ENCODE results near the gene RUNX2. TPM values are rescaled to one million over a fixed set of nuclear protein-coding genes. Genes with fewer than 3 reads are reported as not detected.

The RUNX2 gene
- total RNA-seq, 4 donors from 2014 or later = 0.65 to 2.4 (median 1.3) TPM

DNA sequence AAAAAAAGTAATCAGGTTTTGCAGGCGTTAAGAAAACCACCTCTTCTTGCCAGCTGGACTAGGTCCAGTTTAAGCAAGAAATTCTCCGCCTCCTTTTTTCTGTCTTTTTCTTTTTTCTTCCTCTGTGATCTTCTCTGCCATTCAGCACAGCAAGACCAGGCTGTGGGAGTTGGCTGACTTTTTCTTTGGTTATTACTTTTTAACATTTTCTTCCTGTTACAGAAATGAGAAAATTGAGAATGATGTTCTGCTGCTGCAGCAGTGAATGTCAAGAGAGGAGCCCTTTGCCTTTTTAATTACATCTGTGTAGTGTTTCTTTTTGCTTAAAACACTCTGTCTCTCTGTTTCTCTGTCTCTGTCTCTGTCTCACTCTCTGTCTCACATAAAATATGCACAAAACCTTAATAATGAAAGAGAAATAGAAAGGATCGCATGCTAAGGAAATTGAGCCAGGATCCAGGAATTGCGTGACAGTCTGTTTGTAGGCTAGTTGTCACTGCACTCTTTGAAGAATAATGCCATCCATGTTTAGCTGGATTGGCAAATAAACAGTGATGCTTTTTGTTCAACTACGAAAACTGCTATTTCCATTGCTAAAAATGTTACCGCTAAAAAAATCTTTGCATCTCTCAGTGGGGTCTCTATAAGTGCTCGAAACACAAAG, 152.8 kb downstream of the RUNX2 start:
- ATAC-seq (ENCODE audit: low FRiP score) = no peak
- TF ChIP-seq, protein P1, sequence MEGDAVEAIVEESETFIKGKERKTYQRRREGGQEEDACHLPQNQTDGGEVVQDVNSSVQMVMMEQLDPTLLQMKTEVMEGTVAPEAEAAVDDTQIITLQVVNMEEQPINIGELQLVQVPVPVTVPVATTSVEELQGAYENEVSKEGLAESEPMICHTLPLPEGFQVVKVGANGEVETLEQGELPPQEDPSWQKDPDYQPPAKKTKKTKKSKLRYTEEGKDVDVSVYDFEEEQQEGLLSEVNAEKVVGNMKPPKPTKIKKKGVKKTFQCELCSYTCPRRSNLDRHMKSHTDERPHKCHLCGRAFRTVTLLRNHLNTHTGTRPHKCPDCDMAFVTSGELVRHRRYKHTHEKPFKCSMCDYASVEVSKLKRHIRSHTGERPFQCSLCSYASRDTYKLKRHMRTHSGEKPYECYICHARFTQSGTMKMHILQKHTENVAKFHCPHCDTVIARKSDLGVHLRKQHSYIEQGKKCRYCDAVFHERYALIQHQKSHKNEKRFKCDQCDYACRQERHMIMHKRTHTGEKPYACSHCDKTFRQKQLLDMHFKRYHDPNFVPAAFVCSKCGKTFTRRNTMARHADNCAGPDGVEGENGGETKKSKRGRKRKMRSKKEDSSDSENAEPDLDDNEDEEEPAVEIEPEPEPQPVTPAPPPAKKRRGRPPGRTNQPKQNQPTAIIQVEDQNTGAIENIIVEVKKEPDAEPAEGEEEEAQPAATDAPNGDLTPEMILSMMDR (IDR thresholded peaks at IDR 0.05) = no peak
- DNase-seq (ENCODE audit: low spot score) = no peak

DNA sequence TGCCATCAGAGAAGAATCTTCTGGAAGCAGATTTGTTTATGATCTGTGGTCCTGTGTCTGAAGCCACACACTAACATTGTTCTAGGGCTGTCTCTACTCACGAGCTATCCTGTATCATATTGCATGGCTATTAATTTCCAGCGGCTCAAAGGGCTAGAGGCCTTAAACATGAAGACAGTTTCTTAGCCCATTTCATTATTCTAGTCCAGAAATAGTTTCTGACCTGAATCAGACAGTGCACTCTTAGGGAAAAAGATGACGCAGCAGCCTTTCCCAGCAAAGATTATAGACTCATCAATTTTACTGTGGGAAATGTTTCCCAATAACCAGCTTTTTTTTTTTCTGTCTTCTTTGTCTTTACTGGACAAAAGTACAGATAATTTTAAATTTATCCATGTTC, 154.9 kb downstream of the RUNX2 start:
- DNase-seq (ENCODE audit: low spot score) (no peak), ATAC-seq (ENCODE audit: low FRiP score) (peak; percentile 89)

DNA sequence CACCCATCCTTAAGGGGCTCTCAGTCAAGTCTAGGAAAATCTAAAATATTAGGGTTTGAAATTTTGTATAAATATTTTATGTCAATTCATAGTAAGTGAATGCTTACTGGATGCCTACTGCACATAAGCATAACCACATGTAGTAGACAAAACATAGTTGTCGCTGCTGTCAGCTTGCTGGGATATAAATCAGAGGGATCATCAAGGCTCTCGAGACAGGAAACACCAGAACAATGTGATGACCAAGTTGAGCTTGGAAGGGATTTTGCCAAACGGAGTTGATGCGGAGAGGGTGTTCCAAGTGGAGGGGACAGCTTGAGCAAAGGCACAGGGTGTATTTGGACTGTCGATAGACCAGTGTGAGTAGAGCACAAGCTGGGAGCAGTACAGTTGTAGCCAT, 155.4 kb downstream of the RUNX2 start:
- TF ChIP-seq, protein P1 (IDR thresholded peaks at IDR 0.05) = no peak
- DNase-seq (ENCODE audit: low spot score) (no peak), ATAC-seq (ENCODE audit: low FRiP score) (no peak)

More for the DNA sequence above, 154.9 kb downstream of the RUNX2 start:
- TF ChIP-seq, protein P1 (IDR thresholded peaks at IDR 0.05) = no peak

DNA sequence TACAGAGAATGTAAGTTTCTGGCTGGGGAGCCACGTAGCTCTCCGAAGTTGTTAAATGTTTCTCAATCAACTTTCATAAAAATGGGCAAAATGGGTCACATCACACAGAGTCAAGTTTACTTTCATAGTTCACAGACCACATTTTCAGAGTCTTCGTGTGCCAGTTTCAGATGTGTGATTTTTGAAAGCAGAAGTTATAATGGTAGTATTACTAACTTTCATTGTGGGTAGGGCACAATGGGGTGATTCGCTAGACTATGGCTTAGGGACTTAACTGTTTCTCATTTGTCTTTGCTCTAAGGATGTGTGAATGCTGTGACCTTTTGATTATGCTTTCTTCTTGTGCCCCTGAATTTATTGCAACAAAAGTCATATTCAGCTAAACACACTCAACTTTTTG, 158.6 kb downstream of the RUNX2 start:
- TF ChIP-seq, protein P1 (IDR thresholded peaks at IDR 0.05) = no peak
- DNase-seq (ENCODE audit: low spot score) = no peak
- no peak for ATAC-seq (ENCODE audit: low FRiP score)

DNA sequence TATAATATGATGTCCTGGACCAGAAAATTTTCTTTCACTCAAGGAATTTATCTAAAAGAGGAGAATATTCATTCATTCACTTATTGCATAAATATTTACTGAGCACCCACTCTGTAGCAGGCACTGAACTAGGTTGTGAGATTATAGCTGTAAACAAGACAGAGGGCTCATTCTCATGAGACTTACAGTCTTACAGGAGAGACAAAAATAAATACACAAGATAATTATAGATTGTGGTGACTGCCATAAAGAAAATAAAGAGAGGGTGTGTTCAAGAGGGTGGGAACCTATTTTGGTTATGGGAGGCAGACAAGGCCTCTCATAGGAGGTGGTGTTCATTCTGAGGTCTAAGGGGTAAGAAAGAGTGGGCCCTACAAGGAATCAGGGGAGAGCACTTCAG, 159.5 kb downstream of the RUNX2 start:
- ATAC-seq (ENCODE audit: low FRiP score) (no peak), DNase-seq (ENCODE audit: low spot score) (no peak)
- TF ChIP-seq, protein P1 (IDR thresholded peaks at IDR 0.05) = no peak

DNA sequence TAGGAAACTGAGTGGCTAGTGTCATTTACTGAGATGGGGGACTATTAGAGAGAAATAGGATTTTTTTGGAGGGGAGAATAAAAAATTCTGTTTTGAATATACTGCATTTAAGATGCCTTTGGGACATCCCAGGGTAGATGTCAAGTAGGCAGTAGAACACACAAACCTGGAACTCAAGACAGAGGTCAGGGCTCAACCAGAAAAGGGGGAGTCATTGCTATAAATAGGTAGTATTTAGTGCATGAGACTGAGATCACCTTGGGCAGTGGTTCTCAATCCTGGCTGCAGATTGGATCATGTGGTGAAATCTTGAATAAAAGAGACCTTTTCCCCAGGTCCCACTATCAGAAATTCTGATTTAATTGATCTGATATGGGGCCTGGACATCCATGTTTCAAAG, 160.1 kb downstream of the RUNX2 start:
- no peak for DNase-seq (ENCODE audit: low spot score)
- TF ChIP-seq, protein P1 (IDR thresholded peaks at IDR 0.05) = no peak
- no peak for ATAC-seq (ENCODE audit: low FRiP score)

DNA sequence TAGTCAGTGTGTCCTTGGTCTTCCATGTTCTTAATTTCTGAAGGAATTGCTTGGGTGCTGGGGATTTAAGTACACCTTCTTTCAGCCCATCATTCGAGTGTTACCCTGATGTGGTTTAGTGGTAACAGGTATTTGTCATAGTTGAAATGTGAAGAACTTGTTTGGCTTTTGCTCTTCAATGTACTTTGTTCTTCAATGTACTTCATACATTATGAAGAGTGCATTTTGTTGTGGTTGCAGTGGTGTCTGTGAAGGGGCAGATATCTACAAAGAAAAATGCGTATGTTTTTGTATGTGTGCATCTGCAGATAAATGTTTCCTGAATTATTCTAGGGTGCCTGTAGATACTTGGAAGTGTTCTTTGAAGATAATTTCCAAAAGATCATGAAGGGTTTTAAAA, 160.8 kb downstream of the RUNX2 start:
- TF ChIP-seq, protein P1 (IDR thresholded peaks at IDR 0.05) = no peak
- no peak for DNase-seq (ENCODE audit: low spot score)
- ATAC-seq (ENCODE audit: low FRiP score) = no peak

Data from omental fat pad (tissue), 4 donors.